KOPT-K1 (cell line): ENCODE data around the gene MUCL3.
"Not testable (repeated sequence)": the region's sequence is repeated elsewhere in the genome, so short reads cannot be mapped to it uniquely, and the experiment has no call there.

ENCODE experiments used
- H3K27ac ChIP-seq: fragments of 200-600 bp; sonication (generic); 2 replicates; pipeline ENCODE4 v1.5.1; 2016; ENCODE audit warnings: antibody characterized with exemption, mild to moderate bottlenecking, low read depth, low read length; ENCODE audit not compliant: poor library complexity, severe bottlenecking
- H3K36me3 ChIP-seq: fragments of 200-600 bp; sonication (generic); 2 replicates; pipeline ENCODE4 v1.5.1; 2017; ENCODE audit warnings: antibody characterized with exemption, mild to moderate bottlenecking, low read length, moderate library complexity; ENCODE audit not compliant: insufficient read depth
- H3K9me3 ChIP-seq: fragments of 200-600 bp; sonication (generic); 2 replicates; pipeline ENCODE4 v1.5.1; 2017; ENCODE audit warnings: antibody characterized with exemption, low read length, mild to moderate bottlenecking; ENCODE audit not compliant: insufficient read depth, poor library complexity, severe bottlenecking

The MUCL3 gene

GRCh38 chr6:31000067-31000860 lies 59.5 kb downstream of the MUCL3 start:
- not testable (repeated sequence) for H3K9me3 ChIP-seq, H3K36me3 ChIP-seq, H3K27ac ChIP-seq

GRCh38 chr6:31001281-31001888 lies 60.6 kb downstream of the MUCL3 start:
- Histone ChIP-seq H3K9me3 (no peaks in the 10 kb centered on the region), H3K36me3 (no peaks in the 10 kb centered on the region)

GRCh38 chr6:31002471-31002870 lies 61.7 kb downstream of the MUCL3 start:
- Histone ChIP-seq H3K27ac (no peak overlapping the region), H3K36me3 (no peaks in the 10 kb centered on the region)

More at GRCh38 chr6:31001281-31001888, 60.6 kb downstream of the MUCL3 start:
- no peak overlapping the region for H3K27ac ChIP-seq

More at GRCh38 chr6:31002471-31002870, 61.7 kb downstream of the MUCL3 start:
- H3K9me3 ChIP-seq: no peaks in the 10 kb centered on the region
